Measurements from ENCODE around the gene HBEGF.
A peak's percentile ranks its signal among the peaks of the same experiment; 100 is the strongest.

The HBEGF gene

GRCh38 chr5:140346348-140347221 is at the start of gene HBEGF:
Gene HBEGF (minus strand): TSS chr5:140346603. CDS start chr5:140346328, 275 bp downstream.
- no peak for DNase-seq

- DNase-seq = no peak
Observed at GRCh38 chr5:140393738-140394137, 47.3 kb upstream of the HBEGF start.

GRCh38 chr5:140391732-140392131 is 45.3 kb upstream of the HBEGF start:
- no peak for DNase-seq

GRCh38 chr5:140391312-140391711 is 44.9 kb upstream of the HBEGF start:
- no peak for DNase-seq

GRCh38 chr5:140388052-140388451 is 41.6 kb upstream of the HBEGF start:
- DNase-seq = no peak

- no peak for DNase-seq
Observed at GRCh38 chr5:140383300-140383699, 36.9 kb upstream of the HBEGF start.

- no peak for DNase-seq
Observed at GRCh38 chr5:140382866-140383265, 36.5 kb upstream of the HBEGF start.

- DNase-seq = no peak
Observed at GRCh38 chr5:140381972-140382371, 35.6 kb upstream of the HBEGF start.

- DNase-seq = no peak
Observed at GRCh38 chr5:140381351-140381750, 34.9 kb upstream of the HBEGF start.

- DNase-seq = no peak
Observed at GRCh38 chr5:140372971-140373487, 26.6 kb upstream of the HBEGF start.

GRCh38 chr5:140371356-140372151 is 25.2 kb upstream of the HBEGF start:
- no peak for DNase-seq

GRCh38 chr5:140367256-140368013 is 21.0 kb upstream of the HBEGF start:
- DNase-seq = no peak

- DNase-seq = no peak
Observed at GRCh38 chr5:140366589-140367255, 20.3 kb upstream of the HBEGF start.

- no peak for DNase-seq
Observed at GRCh38 chr5:140365941-140366340, 19.5 kb upstream of the HBEGF start.

GRCh38 chr5:140365282-140365681 is 18.9 kb upstream of the HBEGF start:
- DNase-seq = no peak

- DNase-seq = no peak
Observed at GRCh38 chr5:140364472-140364765, 18.0 kb upstream of the HBEGF start.

GRCh38 chr5:140363631-140364471 is 17.4 kb upstream of the HBEGF start:
- DNase-seq = no peak

GRCh38 chr5:140362875-140363630 is 16.6 kb upstream of the HBEGF start:
- DNase-seq = peak; percentile 51

- DNase-seq = no peak
Observed at GRCh38 chr5:140362311-140362710, 15.9 kb upstream of the HBEGF start.

- no peak for DNase-seq
Observed at GRCh38 chr5:140361901-140362300, 15.5 kb upstream of the HBEGF start.
